Hepatocyte (in vitro differentiated cells): ENCODE results near the gene ARIH2.

ENCODE experiments used
- CTCF ChIP-seq: fragments of 200-600 bp; sonication (generic); IDR thresholded peaks from 2 replicates; pipeline ENCODE4 v1.5.1; 2016; ENCODE audit warnings: antibody characterized with exemption, mild to moderate bottlenecking; ENCODE audit not compliant: poor library complexity
- EZH2 ChIP-seq: fragments of 200-600 bp; sonication (generic); IDR thresholded peaks from 2 replicates; pipeline ENCODE4 v1.6.1; 2016; ENCODE audit warnings: antibody characterized with exemption, mild to moderate bottlenecking, borderline replicate concordance

DNA sequence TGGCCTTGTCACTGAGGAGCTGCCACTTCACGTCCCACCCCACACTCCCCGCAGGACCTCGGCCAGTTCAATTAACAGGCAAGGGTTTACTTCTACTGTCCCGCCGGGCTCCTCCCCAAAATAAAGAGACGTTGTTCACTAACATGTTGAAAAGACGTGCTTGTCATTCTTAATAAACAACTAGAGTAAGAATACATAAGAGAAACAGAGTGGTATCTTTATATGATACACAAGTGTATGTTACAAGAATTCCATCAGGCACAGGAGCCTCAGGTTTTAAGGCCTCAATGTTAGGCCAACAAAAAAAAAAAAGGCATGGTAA is 110.9 kb downstream of the ARIH2 start:
- TF ChIP-seq CTCF: no peak
- no peak for TF ChIP-seq EZH2
